Liver (tissue), 9 donors: ENCODE measurements around the gene S100PBP. TPM values are rescaled to one million over a fixed set of nuclear protein-coding genes. Genes with fewer than 3 reads are reported as not detected.

Experiments used
- DNase-seq: peaks from one replicate; pipeline ENCODE4 v3.0.0-alpha.2; 2017; ENCODE audit warnings: low spot score
- H3K27ac ChIP-seq, 2 donors: one replicate each; pipeline ENCODE4 v1.7.0; 2013; ENCODE audit warnings: inconsistent platforms in 2 of 2, low read length in 2 of 2, control low read depth in 1 of 2, low read depth in 1 of 2, mild to moderate bottlenecking in 1 of 2
- H3K27me3 ChIP-seq, 4 donors: one replicate each; pipeline versions ENCODE4 v1.6.1 to v1.7.0; 2013; ENCODE audit warnings: low read length in 3 of 4, inconsistent platforms in 1 of 4, mild to moderate bottlenecking in 1 of 4, moderate library complexity in 1 of 4; ENCODE audit not compliant: control insufficient read depth in 4 of 4, insufficient read depth in 4 of 4
- H3K36me3 ChIP-seq, 4 donors: one replicate each; pipeline versions ENCODE4 v1.6.1 to v1.7.0; 2013; ENCODE audit warnings: low read length in 3 of 4, mild to moderate bottlenecking in 3 of 4, low read depth in 1 of 4, moderate library complexity in 1 of 4; ENCODE audit not compliant: control insufficient read depth in 4 of 4, insufficient read depth in 3 of 4
- H3K4me1 ChIP-seq, 4 donors: one replicate each; pipeline versions ENCODE4 v1.6.1 to v1.7.0; 2013; ENCODE audit warnings: low read length in 3 of 4, mild to moderate bottlenecking in 3 of 4, moderate library complexity in 1 of 4; ENCODE audit not compliant: control insufficient read depth in 4 of 4, insufficient read depth in 4 of 4
- H3K4me3 ChIP-seq, 3 donors: one replicate each; pipeline versions ENCODE4 v1.6.1 to v1.7.0; 2013; ENCODE audit warnings: low read length in 3 of 3, control low read depth in 1 of 3, low read depth in 1 of 3, mild to moderate bottlenecking in 1 of 3
- H3K9ac ChIP-seq, 2 donors: one replicate each; pipeline ENCODE4 v1.7.0; 2013; ENCODE audit warnings: low read length in 2 of 2, mild to moderate bottlenecking in 2 of 2, moderate library complexity in 2 of 2, control low read depth in 1 of 2, low read depth in 1 of 2
- H3K9me3 ChIP-seq, 4 donors: one replicate each; pipeline versions ENCODE4 v1.6.1 to v1.7.0; 2013; ENCODE audit warnings: low read length in 3 of 4; ENCODE audit not compliant: control insufficient read depth in 4 of 4
- ATF3 ChIP-seq: IDR thresholded peaks from 2 replicates; pipeline ENCODE4 v1.6.1; 2016; ENCODE audit warnings: antibody characterized with exemption
- CTCF ChIP-seq: fragments of 150-350 bp; IDR thresholded peaks from 2 replicates; pipeline ENCODE4 v1.5.1; 2017; ENCODE audit warnings: improper control_type of control experiment, low read depth, low read length; ENCODE audit not compliant: missing input control
- EGR1 ChIP-seq, 2 donors: IDR thresholded peaks; 2 replicates each; pipeline ENCODE4 v1.6.1; 2016 to 2018; ENCODE audit warnings: antibody characterized with exemption in 2 of 2, low read depth in 2 of 2
- FOXA1 ChIP-seq: IDR thresholded peaks from 2 replicates; pipeline ENCODE4 v1.6.1; 2016; ENCODE audit warnings: antibody characterized with exemption
- FOXA2 ChIP-seq: IDR thresholded peaks from 2 replicates; pipeline ENCODE4 v1.6.1; 2016; ENCODE audit warnings: antibody characterized with exemption
- GABPA ChIP-seq, 2 donors: IDR thresholded peaks in 1 of 2; conservative IDR thresholded peaks in 1 of 2; 2 replicates each; pipeline ENCODE4 v1.6.1; 2016; ENCODE audit warnings: antibody characterized with exemption in 2 of 2, mild to moderate bottlenecking in 1 of 2, moderate library complexity in 1 of 2
- HNF4A ChIP-seq, 2 donors: conservative IDR thresholded peaks; 2 replicates each; pipeline ENCODE4 v1.6.1; 2016; ENCODE audit warnings: antibody characterized with exemption in 2 of 2, mild to moderate bottlenecking in 2 of 2
- HNF4G ChIP-seq: IDR thresholded peaks from 2 replicates; pipeline ENCODE4 v1.6.1; 2016; ENCODE audit warnings: antibody characterized with exemption
- JUND ChIP-seq, 2 donors: IDR thresholded peaks; 2 replicates each; pipeline ENCODE4 v1.6.1; 2016; ENCODE audit warnings: antibody characterized with exemption in 2 of 2
- NR2F2 ChIP-seq: IDR thresholded peaks from 2 replicates; pipeline ENCODE4 v1.6.1; 2016; ENCODE audit warnings: antibody characterized with exemption
- RAD21 ChIP-seq, 2 donors: IDR thresholded peaks; 2 replicates each; pipeline ENCODE4 v1.6.1; 2016; ENCODE audit warnings: antibody characterized with exemption in 2 of 2, mild to moderate bottlenecking in 2 of 2
- REST ChIP-seq: IDR thresholded peaks from 2 replicates; pipeline ENCODE4 v1.6.1; 2016; ENCODE audit warnings: antibody characterized with exemption, mild to moderate bottlenecking
- RXRA ChIP-seq, 2 donors: IDR thresholded peaks; 2 replicates each; pipeline ENCODE4 v1.6.1; 2017 to 2018; ENCODE audit warnings: antibody characterized with exemption in 2 of 2, mild to moderate bottlenecking in 1 of 2
- SP1 ChIP-seq: IDR thresholded peaks from 2 replicates; pipeline ENCODE4 v1.6.1; 2018; ENCODE audit warnings: antibody characterized with exemption, mild to moderate bottlenecking
- TAF1 ChIP-seq: conservative IDR thresholded peaks from 2 replicates; pipeline ENCODE4 v1.6.1; 2016; ENCODE audit warnings: antibody characterized with exemption, mild to moderate bottlenecking
- YY1 ChIP-seq: IDR thresholded peaks from 2 replicates; pipeline ENCODE4 v1.6.1; 2016; ENCODE audit warnings: antibody characterized with exemption, mild to moderate bottlenecking
- ZBTB33 ChIP-seq: IDR thresholded peaks from 2 replicates; pipeline ENCODE4 v1.6.1; 2016; ENCODE audit warnings: antibody characterized with exemption
- WGBS: extraction: QIAGEN DNeasy Blood & Tissue Kit; methylation state at CpG from one replicate; pipeline ENCODE4 v1.1.7; 2013; 5-methylcytosine and 5-hydroxymethylcytosine counted together
- polyA plus RNA-seq, 2 donors: library from polyadenylated mRNA; stranded (reverse) in 1 of 2; unstranded in 1 of 2; fragments of 200-250 nt in 1 of 2; fragments of >200 nt in 1 of 2; fragmentation: Nextera tagmentation in 1 of 2; extraction: Ambion mirVana in 1 of 2; gene quantifications; one replicate each; pipeline versions ENCODE4 v1.2.1 to v1.2.3, GENCODE V29; 2013 to 2015
- total RNA-seq, 2 donors: library from RNA; depleted of rRNA; stranded (reverse); fragments of >200 nt; gene quantifications; one replicate each; pipeline ENCODE4 v1.2.3, GENCODE V29; 2014
- TF ChIP-seq, protein P1 (sequence below): IDR thresholded peaks from 2 replicates; pipeline ENCODE4 v1.6.1; 2016; ENCODE audit warnings: antibody characterized with exemption
- donor health status: healthy.
- donor health status: healthy.
- donor health status: healthy.
- donor health status: healthy.
- donor health status: healthy.

The S100PBP gene
- total and polyA plus RNA-seq, 4 donors = 1.9 to 24.8 (median 11.1) TPM

GRCh38 chr1:32769524-32770220, 47.8 kb upstream of the S100PBP start:
- Histone ChIP-seq H3K27ac (no peak overlapping the region), H3K36me3 (peaks cover 2 to 25% (median 4%) of the 10 kb centered on the region in 4 donors), H3K4me3 (no peak overlapping the region), H3K9me3 (no peaks in the 10 kb centered on the region), H3K27me3 (no peaks in the 10 kb centered on the region), H3K4me1 (peaks cover 0 to 6% (median 0%) of the 10 kb centered on the region in 4 donors), H3K9ac (no peak overlapping the region)
- TF ChIP-seq GABPA (IDR thresholded peaks at IDR 0.05 in 1 of 2, conservative IDR thresholded peaks at IDR 0.05 in 1 of 2) = no peak
- no peak for TF ChIP-seq SP1
- no peak for TF ChIP-seq RAD21 (IDR thresholded peaks at IDR 0.05)
- no peak for TF ChIP-seq FOXA1
- TF ChIP-seq EGR1 (IDR thresholded peaks at IDR 0.05; ENCODE audit: low read depth in 2 of 2) = no peak
- no peak for TF ChIP-seq CTCF
- TF ChIP-seq HNF4G = no peak
- no peak for TF ChIP-seq ZBTB33
- TF ChIP-seq TAF1 = no peak
- no peak for TF ChIP-seq JUND (IDR thresholded peaks at IDR 0.05)
- TF ChIP-seq HNF4A (conservative IDR thresholded peaks at IDR 0.05) = no peak
- no peak for TF ChIP-seq NR2F2
- no peak for TF ChIP-seq REST
- no peak for TF ChIP-seq YY1
- TF ChIP-seq, protein P1, sequence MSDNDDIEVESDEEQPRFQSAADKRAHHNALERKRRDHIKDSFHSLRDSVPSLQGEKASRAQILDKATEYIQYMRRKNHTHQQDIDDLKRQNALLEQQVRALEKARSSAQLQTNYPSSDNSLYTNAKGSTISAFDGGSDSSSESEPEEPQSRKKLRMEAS = no peak
- no peak for TF ChIP-seq FOXA2
- no peak for TF ChIP-seq RXRA (IDR thresholded peaks at IDR 0.05)
- no peak for TF ChIP-seq ATF3
- WGBS = 92% methylated on average over 32 of the region's 32 CpGs
- no peak for DNase-seq
